ENCODE data around the gene CAMK2D.
A peak's percentile ranks its signal among the peaks of the same experiment; 100 is the strongest.

Gene CAMK2D

GRCh38 chr4:113476800-113477199, 284.7 kb downstream of the CAMK2D start:
- Histone ChIP-seq H4K12ac (ENCODE audit: low read depth, low read length) (no peak overlapping the region), H2BK12ac (ENCODE audit: low read length) (no peak overlapping the region), H3K4me1 (ENCODE audit: control insufficient read depth in 1 of 2, insufficient read depth in 2 of 2, low read length in 2 of 2) (no peaks in the 10 kb centered on the region), H2AFZ (ENCODE audit: insufficient read depth, low read length, poor library complexity) (no peak overlapping the region), H3K79me2 (ENCODE audit: control insufficient read depth, insufficient read depth, low read length, poor library complexity) (no peaks in the 10 kb centered on the region), H3K36me3 (ENCODE audit: control insufficient read depth in 1 of 2, insufficient read depth in 2 of 2, low read length in 2 of 2) (peaks cover 0 to 3% of the 10 kb centered on the region in 2 experiments), H2BK120ac (ENCODE audit: insufficient read depth, low read length, poor library complexity) (no peak overlapping the region), H3K79me1 (ENCODE audit: low read length) (no peaks in the 10 kb centered on the region), H3K4me3 (ENCODE audit: low read depth, low read length) (no peak overlapping the region), H2AK5ac (ENCODE audit: low read length) (no peak overlapping the region), H4K91ac (ENCODE audit: low read depth, low read length) (no peak overlapping the region), H3K18ac (ENCODE audit: low read length) (no peak overlapping the region), H3K9ac (ENCODE audit: low read length) (no peak overlapping the region), H3K14ac (ENCODE audit: low read length) (no peak overlapping the region), H4K8ac (ENCODE audit: low read depth, low read length) (no peak overlapping the region), H3K27me3 (ENCODE audit: insufficient read depth, low read length) (no peaks in the 10 kb centered on the region), H3K4me2 (ENCODE audit: low read length) (no peak overlapping the region), H2BK5ac (ENCODE audit: low read depth, low read length, poor library complexity) (no peak overlapping the region), H3K27ac (ENCODE audit: low read depth, low read length) (no peak overlapping the region), H3K4ac (ENCODE audit: low read depth, low read length) (no peak overlapping the region), H3K9me3 (ENCODE audit: insufficient read depth, low read depth, low read length) (no peaks in the 10 kb centered on the region), H3K23ac (ENCODE audit: low read length) (no peak overlapping the region)
- WGBS (ENCODE audit: extremely low coverage, insufficient coverage, insufficient read length): no CpG with 5 or more reads among the region's 2 CpGs
- DNase-seq: peak; percentile 28 to 55

DNA sequence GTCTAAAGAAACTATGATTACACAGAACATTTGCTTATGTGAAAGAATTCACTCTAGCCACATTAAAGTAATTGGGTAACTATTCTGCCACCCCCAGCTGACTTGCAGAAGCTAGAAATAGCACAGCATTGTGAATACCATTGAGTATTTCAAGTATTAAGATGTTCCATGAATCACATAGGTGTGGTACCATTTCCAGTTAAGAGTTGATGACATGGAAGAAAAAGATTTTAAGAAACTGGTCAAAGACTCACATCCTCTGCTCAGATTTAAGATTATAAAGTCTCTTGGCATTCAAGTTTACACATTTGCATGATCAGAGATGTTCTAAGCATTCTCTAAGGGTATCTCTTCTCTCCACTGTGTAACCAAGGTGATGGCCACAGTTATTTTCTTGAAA, 287.5 kb downstream of the CAMK2D start:
- Histone ChIP-seq H2AFZ (ENCODE audit: insufficient read depth, low read length, poor library complexity) (no peak overlapping the region), H3K27me3 (ENCODE audit: insufficient read depth, low read length) (no peaks in the 10 kb centered on the region), H2BK5ac (ENCODE audit: low read depth, low read length, poor library complexity) (no peak overlapping the region), H3K18ac (ENCODE audit: low read length) (no peak overlapping the region), H3K14ac (ENCODE audit: low read length) (no peak overlapping the region), H3K23ac (ENCODE audit: low read length) (no peak overlapping the region), H2BK12ac (ENCODE audit: low read length) (no peak overlapping the region), H3K9me3 (ENCODE audit: insufficient read depth, low read depth, low read length) (no peaks in the 10 kb centered on the region), H4K91ac (ENCODE audit: low read depth, low read length) (no peak overlapping the region), H3K4me1 (ENCODE audit: control insufficient read depth in 1 of 2, insufficient read depth in 2 of 2, low read length in 2 of 2) (no peaks in the 10 kb centered on the region), H4K8ac (ENCODE audit: low read depth, low read length) (no peak overlapping the region), H4K12ac (ENCODE audit: low read depth, low read length) (no peak overlapping the region), H3K79me2 (ENCODE audit: control insufficient read depth, insufficient read depth, low read length, poor library complexity) (no peaks in the 10 kb centered on the region), H3K4ac (ENCODE audit: low read depth, low read length) (no peak overlapping the region), H2BK120ac (ENCODE audit: insufficient read depth, low read length, poor library complexity) (no peak overlapping the region), H3K27ac (ENCODE audit: low read depth, low read length) (no peak overlapping the region), H2AK5ac (ENCODE audit: low read length) (no peak overlapping the region), H3K79me1 (ENCODE audit: low read length) (no peaks in the 10 kb centered on the region), H3K4me3 (ENCODE audit: low read depth, low read length) (no peak overlapping the region), H3K4me2 (ENCODE audit: low read length) (no peak overlapping the region), H3K9ac (ENCODE audit: low read length) (no peak overlapping the region), H3K36me3 (ENCODE audit: control insufficient read depth in 1 of 2, insufficient read depth in 2 of 2, low read length in 2 of 2) (peaks cover 0 to 5% of the 10 kb centered on the region in 2 experiments)
- DNase-seq: peak; percentile 48 to 81

GRCh38 chr4:113472864-113473263, 288.7 kb downstream of the CAMK2D start:
- H2AFZ ChIP-seq (ENCODE audit: insufficient read depth, low read length, poor library complexity): no peak overlapping the region
- no peak overlapping the region for H3K4ac ChIP-seq (ENCODE audit: low read depth, low read length)
- no peak overlapping the region for H2BK12ac ChIP-seq (ENCODE audit: low read length)
- WGBS (ENCODE audit: extremely low coverage, insufficient coverage, insufficient read length): no CpG with 5 or more reads among the region's 1 CpG
- no peak overlapping the region for H3K9ac ChIP-seq (ENCODE audit: low read length)
- no peak overlapping the region for H4K8ac ChIP-seq (ENCODE audit: low read depth, low read length)
- no peak overlapping the region for H3K27ac ChIP-seq (ENCODE audit: low read depth, low read length)
- H3K9me3 ChIP-seq (ENCODE audit: insufficient read depth, low read depth, low read length): no peaks in the 10 kb centered on the region
- no peaks in the 10 kb centered on the region for H3K27me3 ChIP-seq (ENCODE audit: insufficient read depth, low read length)
- H2BK5ac ChIP-seq (ENCODE audit: low read depth, low read length, poor library complexity): no peak overlapping the region
- no peaks in the 10 kb centered on the region for H3K79me2 ChIP-seq (ENCODE audit: control insufficient read depth, insufficient read depth, low read length, poor library complexity)
- H4K91ac ChIP-seq (ENCODE audit: low read depth, low read length): no peak overlapping the region
- H3K4me1 ChIP-seq (ENCODE audit: control insufficient read depth in 1 of 2, insufficient read depth in 2 of 2, low read length in 2 of 2): peaks cover 0 to 3% of the 10 kb centered on the region in 2 experiments
- no peak overlapping the region for H3K18ac ChIP-seq (ENCODE audit: low read length)
- H2AK5ac ChIP-seq (ENCODE audit: low read length): no peak overlapping the region
- H3K4me2 ChIP-seq (ENCODE audit: low read length): no peak overlapping the region
- peaks cover 0 to 5% of the 10 kb centered on the region in 2 experiments for H3K36me3 ChIP-seq (ENCODE audit: control insufficient read depth in 1 of 2, insufficient read depth in 2 of 2, low read length in 2 of 2)
- DNase-seq: no peak
- no peak overlapping the region for H2BK120ac ChIP-seq (ENCODE audit: insufficient read depth, low read length, poor library complexity)
- H3K79me1 ChIP-seq (ENCODE audit: low read length): peaks cover 2% of the 10 kb centered on the region
- H3K4me3 ChIP-seq (ENCODE audit: low read depth, low read length): no peak overlapping the region
- no peak overlapping the region for H4K12ac ChIP-seq (ENCODE audit: low read depth, low read length)
- H3K23ac ChIP-seq (ENCODE audit: low read length): no peak overlapping the region
- no peak overlapping the region for H3K14ac ChIP-seq (ENCODE audit: low read length)

GRCh38 chr4:113471146-113471860, 290.2 kb downstream of the CAMK2D start:
- peaks cover 0 to 3% of the 10 kb centered on the region in 2 experiments for H3K4me1 ChIP-seq (ENCODE audit: control insufficient read depth in 1 of 2, insufficient read depth in 2 of 2, low read length in 2 of 2)
- no CpG with 5 or more reads among the region's 4 CpGs for WGBS (ENCODE audit: extremely low coverage, insufficient coverage, insufficient read length)
- no peak overlapping the region for H2BK5ac ChIP-seq (ENCODE audit: low read depth, low read length, poor library complexity)
- H3K23ac ChIP-seq (ENCODE audit: low read length): no peak overlapping the region
- H3K4ac ChIP-seq (ENCODE audit: low read depth, low read length): no peak overlapping the region
- H3K9me3 ChIP-seq (ENCODE audit: insufficient read depth, low read depth, low read length): no peaks in the 10 kb centered on the region
- H3K27ac ChIP-seq (ENCODE audit: low read depth, low read length): no peak overlapping the region
- no peak overlapping the region for H2AK5ac ChIP-seq (ENCODE audit: low read length)
- no peaks in the 10 kb centered on the region for H3K27me3 ChIP-seq (ENCODE audit: insufficient read depth, low read length)
- no peak overlapping the region for H3K18ac ChIP-seq (ENCODE audit: low read length)
- no peak overlapping the region for H4K91ac ChIP-seq (ENCODE audit: low read depth, low read length)
- H2BK12ac ChIP-seq (ENCODE audit: low read length): peak overlapping the region; percentile 76
- H3K36me3 ChIP-seq (ENCODE audit: control insufficient read depth in 1 of 2, insufficient read depth in 2 of 2, low read length in 2 of 2): peaks cover 0 to 2% of the 10 kb centered on the region in 2 experiments
- no peak overlapping the region for H3K4me2 ChIP-seq (ENCODE audit: low read length)
- peaks cover 2% of the 10 kb centered on the region for H3K79me1 ChIP-seq (ENCODE audit: low read length)
- no peak overlapping the region for H2AFZ ChIP-seq (ENCODE audit: insufficient read depth, low read length, poor library complexity)
- no peak overlapping the region for H3K14ac ChIP-seq (ENCODE audit: low read length)
- H4K12ac ChIP-seq (ENCODE audit: low read depth, low read length): no peak overlapping the region
- H2BK120ac ChIP-seq (ENCODE audit: insufficient read depth, low read length, poor library complexity): no peak overlapping the region
- no peaks in the 10 kb centered on the region for H3K79me2 ChIP-seq (ENCODE audit: control insufficient read depth, insufficient read depth, low read length, poor library complexity)
- no peak overlapping the region for H3K4me3 ChIP-seq (ENCODE audit: low read depth, low read length)
- no peak overlapping the region for H3K9ac ChIP-seq (ENCODE audit: low read length)
- DNase-seq: no peak
- H4K8ac ChIP-seq (ENCODE audit: low read depth, low read length): no peak overlapping the region

All from trophoblast cell (in vitro differentiated cells and primary cell).